Breast epithelium (tissue), 3 donors: ENCODE results near the gene HOXC13.

Experiments
- CTCF ChIP-seq, 3 donors: fragments of 450-650 bp; IDR thresholded peaks; one replicate each; pipeline ENCODE4 v1.5.1; 2016 to 2017; ENCODE audit warnings: antibody characterized with exemption in 3 of 3, mild to moderate bottlenecking in 3 of 3, moderate library complexity in 3 of 3
- POLR2A ChIP-seq: fragments of 450-650 bp; IDR thresholded peaks from one replicate; pipeline ENCODE4 v1.6.1; 2016; ENCODE audit warnings: antibody characterized with exemption, mild to moderate bottlenecking, moderate library complexity

- TF ChIP-seq POLR2A (no peak), CTCF (IDR thresholded peaks at IDR 0.05) (no peak)
Observed at GRCh38 chr12:53967421-53967925, 28.8 kb downstream of the HOXC13 start.
